ENCODE results near the gene ACRBP. TPM values are rescaled to one million over a fixed set of nuclear protein-coding genes. Genes with fewer than 3 reads are reported as not detected.

Gene ACRBP
- total RNA-seq (2014; rRNA removed; shearing (Covaris generic)): not detected in 2 replicates
- polyA plus RNA-seq (2015; cell fraction: cytosol; rRNA removed): 0.21 and 0.36 TPM in 2 replicates
- polyA plus RNA-seq (2015; cell fraction: nucleus; rRNA removed): 0.62 and 1.2 TPM in 2 replicates

DNA sequence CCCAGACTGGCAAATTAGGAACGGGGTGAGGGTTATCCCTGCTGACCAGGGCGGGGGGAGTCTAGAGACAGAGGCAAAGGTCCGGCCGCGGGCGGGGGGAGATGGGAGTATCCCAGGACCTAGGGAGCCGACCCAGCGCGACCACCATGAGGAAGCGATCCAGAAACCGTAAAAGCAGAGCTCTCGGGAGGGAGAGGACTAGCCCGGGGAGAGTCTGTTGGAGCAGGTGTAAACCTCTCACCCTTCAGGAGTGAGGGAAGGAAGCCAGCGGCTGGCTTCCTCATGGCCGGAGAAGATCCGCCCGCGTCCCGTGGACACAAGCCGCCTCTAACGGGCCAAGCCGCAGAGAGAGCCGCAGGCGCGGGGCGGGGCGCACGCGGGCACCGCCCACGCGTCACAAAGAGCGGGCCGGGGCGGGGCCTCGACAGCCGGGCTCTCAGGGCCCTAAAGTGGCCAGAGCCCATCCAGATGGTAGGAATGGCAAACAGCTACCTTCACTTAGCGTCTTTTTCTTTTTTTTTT, at the start of gene ACRBP:
ACRBP (minus strand) TSS at position 350 of the 522 bp plus-strand sequence; CDS start at position 284, 66 bp downstream.
- DNase-seq (ENCODE audit: low read depth): no peak

DNA sequence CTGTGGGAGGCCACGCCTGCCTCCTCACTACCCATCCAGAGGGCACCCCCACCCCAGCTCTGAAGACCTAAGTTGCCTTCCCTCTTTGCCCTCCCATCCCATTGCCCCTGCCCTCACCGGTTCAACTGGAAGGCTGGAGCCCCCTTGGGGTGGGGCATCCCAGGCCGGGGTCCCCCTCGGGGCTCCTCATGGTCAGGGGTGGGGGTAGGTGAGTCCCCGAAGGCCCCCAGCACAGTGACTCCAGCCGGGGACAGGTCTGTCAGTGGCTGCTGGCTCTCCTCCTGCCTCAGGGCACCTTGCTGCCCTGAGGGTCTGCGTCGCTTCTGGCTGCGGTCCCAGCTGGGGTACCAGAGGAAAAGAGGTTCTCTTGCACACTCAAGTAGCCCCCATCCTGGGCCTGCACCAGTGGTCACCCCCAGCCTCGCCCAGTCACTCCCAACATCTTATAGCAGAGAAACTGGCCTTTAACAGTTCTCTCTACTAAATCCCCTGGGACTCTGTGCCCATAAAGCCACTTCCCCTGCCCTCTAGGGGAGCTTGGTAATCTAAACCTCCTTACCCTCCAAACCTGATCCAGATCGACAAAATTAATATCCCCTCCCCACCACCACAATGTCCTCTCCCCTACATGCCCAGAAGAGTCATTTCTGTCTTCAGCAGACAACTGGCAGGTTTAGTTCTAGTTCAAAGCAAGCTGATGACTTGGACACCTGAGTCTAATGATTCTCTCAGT, 48.2 kb upstream of the ACRBP start:
- DNase-seq (ENCODE audit: low read depth): no peak

DNA sequence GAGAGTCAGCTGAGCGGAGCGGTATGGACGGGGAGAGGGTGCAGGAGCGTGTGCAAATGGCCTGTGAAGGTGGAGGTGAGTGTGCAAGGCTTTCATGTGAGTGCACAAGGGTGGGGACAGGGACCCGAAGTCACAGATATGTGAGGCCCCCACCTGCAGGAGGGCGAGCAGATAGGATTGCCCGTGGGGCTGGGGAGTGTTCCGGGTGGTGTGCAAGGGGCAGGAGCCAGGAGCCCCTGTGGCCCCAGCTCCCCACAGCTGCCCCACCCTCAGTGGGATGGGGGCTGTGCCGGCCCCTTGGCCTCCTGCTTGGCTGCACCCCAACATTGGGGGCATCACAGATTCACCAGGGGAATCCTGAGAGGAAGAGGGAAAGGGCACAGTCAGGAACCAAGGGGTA, 47.5 kb upstream of the ACRBP start:
- no peak for DNase-seq (ENCODE audit: low read depth)

DNA sequence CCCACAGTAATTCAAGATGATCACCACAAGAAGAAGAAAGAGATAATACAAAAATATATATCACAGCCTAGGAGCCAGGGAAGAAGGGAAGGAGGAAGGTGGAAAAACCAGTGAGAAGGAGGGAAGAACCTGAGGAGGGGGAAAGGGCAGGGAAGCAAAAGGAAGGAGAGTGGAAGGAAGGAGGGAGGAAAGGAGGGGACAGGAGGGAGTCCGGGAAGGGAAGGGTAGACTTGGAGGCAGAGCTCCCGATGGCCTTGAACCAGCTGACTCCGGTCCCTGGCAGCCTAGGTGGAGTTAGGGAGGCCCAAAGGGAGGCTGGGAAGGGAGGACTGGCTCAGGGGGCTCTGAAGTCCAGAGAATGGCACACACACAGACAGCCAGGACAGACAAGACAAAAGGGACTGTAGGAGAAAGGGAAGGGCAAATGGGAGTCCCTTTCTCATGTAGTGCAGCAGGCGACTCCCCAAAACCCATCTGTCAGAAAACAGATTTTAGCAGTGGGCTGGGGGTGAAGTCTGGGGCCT, 46.7 kb upstream of the ACRBP start:
- no peak for DNase-seq (ENCODE audit: low read depth)

DNA sequence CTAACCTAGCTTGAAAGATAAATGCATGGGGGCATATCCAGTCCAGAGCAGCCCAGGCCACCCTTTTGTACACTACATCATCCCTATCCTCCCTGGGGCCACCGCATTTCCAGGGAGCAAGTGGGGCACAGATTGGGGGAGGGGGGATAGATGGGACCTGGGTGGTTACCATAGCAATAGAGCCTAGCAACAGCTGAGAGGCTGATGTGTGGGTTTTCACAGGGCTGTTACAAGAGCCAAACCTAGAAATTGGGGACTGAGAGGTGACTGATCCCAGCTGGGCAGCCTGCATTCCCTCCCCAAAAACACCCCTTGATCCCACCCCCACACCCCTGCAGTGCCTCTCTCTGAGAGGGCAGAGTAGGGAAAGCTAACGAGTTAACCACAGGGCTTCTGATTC, 45.7 kb upstream of the ACRBP start:
- no peak for DNase-seq (ENCODE audit: low read depth)

DNA sequence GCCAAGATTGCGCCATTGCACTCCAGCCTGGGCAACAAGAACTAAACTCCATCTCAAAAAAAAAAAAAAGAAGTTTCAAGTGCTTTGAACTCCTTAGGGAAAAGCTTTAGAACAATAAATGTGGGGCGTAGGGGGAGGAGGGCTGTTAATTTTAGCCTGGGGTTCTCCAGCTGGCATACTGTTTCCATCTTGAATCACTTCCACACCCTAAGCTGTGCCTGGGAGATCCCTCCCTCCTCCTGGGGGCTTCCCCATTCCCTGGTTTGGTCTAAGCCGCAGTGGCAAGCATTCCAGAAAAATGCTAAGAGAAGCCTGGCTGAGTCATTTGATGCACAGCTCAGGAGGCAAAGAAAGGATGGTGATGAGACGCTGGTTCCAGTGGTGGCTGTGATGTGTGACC, 44.2 kb upstream of the ACRBP start:
- DNase-seq (ENCODE audit: low read depth): peak; percentile 57

DNA sequence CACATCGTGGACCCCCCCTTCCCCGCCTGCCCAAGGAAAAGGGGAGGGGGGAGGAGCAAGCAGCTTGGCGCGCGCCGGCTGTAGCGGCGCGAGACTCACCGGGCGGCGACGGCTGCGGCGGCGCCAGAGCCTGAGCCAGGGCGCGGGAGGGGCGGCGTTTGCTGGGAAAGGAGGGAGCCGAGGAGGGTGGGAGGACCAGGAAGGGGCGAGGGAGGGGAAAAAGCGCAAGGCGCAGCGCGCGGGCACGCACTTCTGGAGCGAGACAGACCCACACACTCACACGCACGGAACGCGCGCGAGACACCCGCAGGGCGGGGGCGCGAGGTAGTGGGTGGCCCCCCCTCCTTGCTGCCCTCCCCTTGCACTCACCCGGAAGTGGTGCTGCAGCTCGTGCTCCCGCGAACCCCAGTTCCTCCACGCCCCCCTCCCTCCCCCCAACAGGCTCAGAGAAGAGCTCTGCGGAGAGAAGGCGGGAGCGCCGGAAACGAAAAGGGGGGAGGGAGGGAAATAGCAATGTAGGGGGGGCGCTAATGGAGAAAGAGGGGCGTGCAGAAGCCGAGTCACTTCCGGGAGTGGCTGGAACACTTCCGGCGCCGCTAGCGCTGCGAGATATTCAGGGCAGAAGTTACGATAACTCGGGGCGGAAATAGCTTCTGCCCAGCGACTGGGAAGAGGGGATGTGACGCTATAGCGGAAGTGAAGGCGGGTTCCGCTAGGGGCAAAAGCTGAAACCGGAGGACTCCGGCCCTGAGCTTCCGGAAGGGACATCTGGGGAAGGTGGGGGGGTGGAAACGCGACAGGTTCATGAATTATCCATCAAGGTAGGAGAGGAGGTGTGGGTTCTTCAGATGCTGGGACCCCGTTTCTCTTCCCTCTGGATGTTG, 42.0 kb upstream of the ACRBP start, which contains the start of gene ZNF384:
ZNF384 (minus strand) TSS at position 377 of the 884 bp plus-strand sequence. CDS start 9,855 bp downstream, outside the sequence.
- peak; percentile 99 for DNase-seq (ENCODE audit: low read depth)

DNA sequence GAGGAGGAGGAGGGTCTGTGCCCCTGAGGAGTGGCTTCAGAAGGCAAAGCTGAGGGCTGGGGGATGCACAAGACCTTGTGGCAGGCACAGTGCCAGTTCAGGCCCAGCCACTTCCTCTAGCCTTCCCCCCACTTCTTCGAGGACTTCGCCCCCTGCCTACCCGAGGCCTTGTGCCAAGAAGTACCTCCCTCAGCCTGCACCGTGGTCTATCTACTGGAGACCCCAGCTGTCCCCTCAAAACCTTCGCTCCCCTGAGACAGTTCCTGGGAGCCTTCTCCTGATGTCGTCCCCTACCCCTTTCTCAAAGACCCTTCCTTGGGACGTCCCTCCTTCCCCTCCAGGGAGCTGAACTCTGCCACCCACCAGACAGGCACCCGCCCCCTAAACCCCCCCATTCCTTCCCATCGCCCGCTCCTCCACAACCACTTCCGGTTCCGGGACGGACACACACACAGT, 41.3 kb upstream of the ACRBP start:
- DNase-seq (ENCODE audit: low read depth): peak; percentile 70

DNA sequence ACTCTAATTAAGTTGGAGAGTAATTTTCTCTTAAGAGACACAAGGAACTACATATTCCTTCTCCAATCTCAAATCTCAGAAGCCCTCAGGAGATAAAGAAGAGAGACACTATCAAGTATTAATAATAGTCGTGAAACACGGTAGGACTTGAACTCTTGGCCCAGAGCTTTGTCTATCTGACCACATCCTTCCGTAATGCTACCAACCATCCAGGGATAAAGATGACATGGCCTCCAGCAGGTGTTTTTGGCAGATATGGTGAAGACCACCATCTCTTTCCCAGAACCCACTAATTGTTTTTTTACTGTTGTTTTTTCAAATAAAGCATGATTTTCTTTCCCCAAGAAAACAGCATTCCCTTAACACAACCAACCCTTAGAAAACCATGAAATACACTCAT, 38.6 kb upstream of the ACRBP start:
- no peak for DNase-seq (ENCODE audit: low read depth)

DNA sequence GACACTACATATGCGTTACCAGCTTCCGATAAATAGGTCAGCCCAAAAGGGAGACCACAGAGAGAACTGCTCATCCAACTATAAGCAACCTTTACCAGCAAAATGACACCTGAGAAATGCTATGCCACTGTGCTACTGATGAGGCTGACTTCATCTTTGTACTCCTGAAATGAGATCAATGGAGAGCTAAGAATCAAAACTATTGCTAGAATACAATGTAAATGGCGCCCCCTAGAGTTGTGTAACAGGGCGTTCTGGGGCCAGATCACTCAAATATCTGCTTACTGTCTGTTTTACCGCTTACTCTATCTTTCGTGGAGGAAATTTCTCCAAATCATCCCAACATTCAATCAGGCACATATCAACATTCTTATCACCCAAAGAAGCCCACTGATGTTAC, 37.4 kb upstream of the ACRBP start:
- peak; percentile 36 for DNase-seq (ENCODE audit: low read depth)

DNA sequence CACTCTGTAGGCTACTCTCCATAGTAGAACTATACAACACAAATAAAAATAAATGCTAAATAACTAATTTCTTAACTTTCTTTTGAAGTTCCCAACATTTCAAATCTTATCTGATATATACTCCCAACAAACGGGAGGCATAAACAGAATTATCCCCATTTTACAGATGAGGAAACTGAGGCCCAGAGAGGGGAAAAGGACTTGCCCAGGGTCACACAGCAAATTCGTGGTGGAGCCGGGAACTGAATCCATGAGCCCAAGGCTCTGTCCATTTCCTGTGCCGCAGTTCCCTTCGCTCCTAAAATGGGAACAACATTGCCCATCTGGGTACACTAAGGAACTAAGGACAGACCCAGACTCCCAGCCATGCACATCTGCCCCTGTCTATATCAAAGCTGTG, 29.7 kb upstream of the ACRBP start:
- no peak for DNase-seq (ENCODE audit: low read depth)

DNA sequence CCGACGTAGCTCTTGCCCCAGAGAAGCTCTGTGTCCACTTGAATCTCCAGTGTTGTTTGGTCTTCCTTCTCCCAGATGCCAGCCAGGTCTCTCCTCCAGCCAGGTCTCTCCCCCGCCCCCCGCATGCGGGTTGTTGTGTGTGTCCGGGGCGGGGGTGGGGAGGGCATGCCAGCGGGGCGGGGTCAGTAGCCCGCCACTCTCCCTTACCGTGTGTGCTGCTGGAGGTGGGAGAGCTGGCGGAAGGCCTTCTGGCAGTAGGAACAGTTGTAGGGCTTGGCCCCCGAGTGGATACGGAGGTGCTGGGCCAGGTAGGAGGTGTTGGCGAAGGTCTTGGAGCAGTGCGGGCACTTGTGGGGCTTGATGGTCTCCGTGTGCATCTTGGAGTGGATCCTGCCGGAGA, 24.9 kb upstream of the ACRBP start:
- DNase-seq (ENCODE audit: low read depth): no peak

DNA sequence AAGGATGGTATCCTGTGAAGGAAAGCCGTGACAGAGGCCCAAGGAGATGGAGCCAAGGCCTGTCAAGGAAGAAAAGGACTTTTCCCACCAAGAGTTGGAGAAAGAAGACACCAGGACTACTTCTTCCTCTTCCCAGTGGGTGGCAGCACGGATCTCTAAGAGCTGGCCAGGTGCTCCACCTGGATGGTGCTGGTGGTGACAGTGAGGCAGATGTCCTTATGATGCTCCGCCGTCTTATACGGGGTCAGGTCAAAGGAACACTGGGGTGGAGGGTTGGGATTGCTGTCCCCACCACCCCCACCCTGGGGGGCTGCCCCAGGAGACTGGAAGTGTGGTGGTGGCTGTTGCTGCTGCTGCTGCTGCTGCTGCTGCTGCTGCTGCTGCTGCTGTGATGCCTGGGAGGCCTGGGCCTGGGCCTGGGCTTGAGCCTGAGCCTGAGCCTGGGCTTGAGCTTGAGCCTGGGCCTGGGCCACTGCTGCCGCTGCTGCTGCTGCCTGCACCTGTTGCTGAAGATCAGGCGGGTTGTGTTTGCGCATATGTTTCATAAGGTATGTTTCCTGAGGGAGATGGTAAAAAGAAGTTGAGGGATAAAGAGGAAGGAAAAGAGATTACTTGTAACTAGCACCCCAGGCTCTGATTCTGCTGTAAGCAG, 20.5 kb upstream of the ACRBP start:
- no peak for DNase-seq (ENCODE audit: low read depth)

DNA sequence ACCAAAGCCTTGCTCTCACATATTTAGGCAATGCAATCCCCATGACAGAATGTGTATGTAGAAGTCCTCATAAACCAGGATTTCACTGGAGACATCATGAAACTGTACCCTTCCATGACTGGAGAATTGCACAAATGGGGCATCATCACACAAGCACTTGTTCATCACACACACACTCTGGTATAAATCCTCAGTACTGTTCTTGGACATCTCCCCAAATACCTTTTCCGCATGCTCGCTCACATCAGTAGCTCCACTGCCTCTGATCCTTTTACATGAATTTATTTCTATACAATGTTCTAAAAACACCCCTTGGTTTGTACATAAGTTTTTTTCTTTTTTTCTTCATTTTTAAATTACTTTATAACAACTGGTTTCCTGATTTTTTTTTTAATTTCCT, 19.0 kb upstream of the ACRBP start:
- no peak for DNase-seq (ENCODE audit: low read depth)

DNA sequence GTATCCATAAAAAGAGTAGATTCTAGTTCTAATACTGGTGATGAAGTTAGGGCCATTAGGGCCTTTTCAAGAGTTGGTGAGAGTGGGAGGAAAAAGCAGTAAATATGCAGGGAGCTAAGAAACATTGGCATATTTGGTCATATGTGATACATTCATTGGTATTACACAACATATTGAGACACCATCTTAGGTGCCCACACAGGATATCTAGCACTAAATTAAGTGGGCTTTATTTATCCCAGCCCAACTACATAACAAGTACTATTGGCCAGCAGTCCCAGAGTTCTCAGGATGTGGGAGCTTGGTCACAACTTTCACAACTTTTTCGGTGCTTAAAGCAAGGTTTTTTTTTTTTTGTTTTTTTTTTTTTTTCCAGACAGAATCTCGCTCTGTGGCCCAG, 17.7 kb upstream of the ACRBP start:
- DNase-seq (ENCODE audit: low read depth): no peak

DNA sequence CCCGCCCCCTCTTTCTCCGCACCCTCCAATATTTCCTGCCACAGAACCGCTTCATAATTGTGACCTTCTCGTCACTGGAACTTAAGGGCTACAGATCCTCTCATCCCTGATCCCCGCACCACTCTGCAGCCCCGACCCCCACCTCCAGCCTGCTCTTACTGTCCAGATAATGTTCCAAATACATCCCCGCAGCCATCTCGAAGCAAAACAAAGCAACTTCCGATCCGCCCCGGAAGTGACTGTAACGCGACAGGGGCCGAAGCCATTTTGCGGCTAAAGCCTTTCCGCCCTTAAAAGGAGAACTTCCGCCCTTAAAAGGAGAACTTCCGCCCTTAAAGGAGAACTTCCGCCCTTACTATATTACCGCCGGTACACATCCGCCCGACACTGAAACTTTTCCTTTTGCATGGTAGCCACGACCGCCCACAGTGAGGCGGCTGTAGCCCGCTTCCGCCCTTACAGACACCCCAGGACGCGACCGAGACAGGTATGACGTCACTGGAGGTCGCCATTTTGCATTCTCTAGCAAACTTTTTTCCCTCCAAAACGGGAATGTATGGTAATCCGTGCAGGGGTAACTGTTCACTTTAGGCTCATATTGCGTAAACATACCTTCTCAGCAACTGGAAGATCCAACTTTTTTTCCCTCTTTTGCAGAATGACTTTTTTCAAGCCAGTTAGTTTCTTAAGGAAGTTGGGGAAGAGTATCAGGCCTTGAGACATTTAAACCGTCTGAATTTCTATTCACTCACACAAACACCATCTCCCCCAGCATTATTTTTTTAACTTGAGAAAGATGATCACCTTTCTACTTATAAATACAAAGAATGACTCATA, 15.9 kb upstream of the ACRBP start, which contains the start of gene ING4:
ING4 (minus strand) TSS at position 214 of the 837 bp plus-strand sequence; CDS start at position 196, 18 bp downstream.
- DNase-seq (ENCODE audit: low read depth): peak; percentile 100

DNA sequence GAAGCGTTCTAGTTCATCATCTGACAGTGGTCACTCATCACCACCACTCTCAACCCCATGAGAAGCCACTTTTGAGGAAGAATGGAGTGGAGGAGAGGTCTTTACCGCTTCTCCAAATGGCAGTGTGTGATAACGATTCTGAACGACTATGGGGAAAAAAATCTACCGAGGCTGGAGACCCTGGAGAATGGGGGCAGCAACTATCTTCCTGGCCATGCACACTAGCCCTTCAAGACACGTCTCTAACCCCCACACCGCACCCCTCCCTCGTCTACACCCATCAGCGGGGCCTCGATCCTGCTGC, 15.3 kb upstream of the ACRBP start:
- no peak for DNase-seq (ENCODE audit: low read depth)

DNA sequence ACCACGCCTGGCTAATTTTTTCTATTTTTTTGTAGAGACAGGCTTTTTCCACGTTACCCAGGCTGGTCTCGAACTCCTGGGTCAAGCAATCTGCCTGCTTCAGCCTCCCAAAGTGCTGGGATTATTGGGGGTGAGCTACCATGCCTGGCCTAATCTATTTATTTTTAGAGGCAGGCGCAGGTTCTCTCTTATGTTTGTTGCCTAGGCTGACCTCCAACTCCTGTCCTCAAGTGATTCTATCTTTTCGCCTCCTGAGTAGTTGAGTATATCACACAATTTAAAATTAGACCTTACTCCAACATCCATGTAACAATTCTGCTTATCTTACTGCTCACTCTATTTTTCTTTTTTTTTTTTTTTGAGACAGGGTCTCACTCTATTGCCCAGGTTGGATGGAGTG, 6.8 kb upstream of the ACRBP start:
- DNase-seq (ENCODE audit: low read depth): no peak

DNA sequence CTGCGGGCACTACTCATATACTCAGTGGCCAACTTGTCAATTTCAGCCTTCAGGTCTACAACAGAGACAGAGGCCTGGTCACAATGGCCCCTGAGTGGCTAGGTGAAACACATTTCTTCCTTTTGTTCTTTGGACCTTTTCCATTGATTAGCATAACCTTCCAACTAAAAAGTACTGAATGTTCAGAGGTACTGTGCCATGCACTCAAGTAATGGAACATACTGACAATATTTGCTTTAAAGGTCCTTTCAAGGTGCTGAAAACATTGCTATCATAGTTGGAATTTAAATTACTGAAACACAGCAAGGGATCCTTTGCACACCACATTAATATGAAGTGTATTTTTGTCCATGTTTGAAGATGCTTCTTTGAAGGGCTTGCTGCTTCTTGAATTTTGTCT, 6.1 kb upstream of the ACRBP start:
- no peak for DNase-seq (ENCODE audit: low read depth)

DNA sequence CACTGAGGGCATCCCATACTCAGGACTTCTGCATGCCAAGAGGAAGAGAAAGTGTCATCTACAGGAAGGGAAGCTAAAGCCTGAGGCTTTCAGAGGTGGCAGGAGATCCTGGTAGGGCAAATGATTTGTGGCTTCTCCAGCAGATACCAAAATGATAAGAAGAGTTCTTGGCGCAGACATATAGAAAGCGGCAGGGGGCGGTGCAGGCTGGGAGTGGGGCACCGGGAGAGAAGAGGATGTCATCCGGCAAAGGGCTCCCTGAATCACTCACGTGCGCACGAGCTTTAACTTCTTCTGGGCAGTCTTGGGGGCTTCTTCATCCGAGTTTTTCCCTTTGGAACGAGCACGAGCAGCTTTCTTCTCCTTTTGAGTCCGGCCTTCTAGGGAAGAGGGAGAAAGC, 5.2 kb upstream of the ACRBP start:
- no peak for DNase-seq (ENCODE audit: low read depth)

Measured in HT1080 (cell line).